HepG2 (cell line): Measurements from ENCODE around the gene BTG1. TPM values are rescaled to one million over a fixed set of nuclear protein-coding genes. Genes with fewer than 3 reads are reported as not detected.

Experiments used
- AHR ChIP-seq: IDR thresholded peaks from 2 replicates; pipeline ENCODE4 v1.6.1; 2018; ENCODE audit warnings: missing genetic modification reagents, missing compliant biosample characterization
- ATF7 ChIP-seq, 2 experiments: fragments of 450-650 bp in 1 of 2; sonication (generic) in 1 of 2; formaldehyde crosslinking in 1 of 2; IDR thresholded peaks; 2 replicates each; pipeline versions ENCODE4 v1.4.0 to v1.6.1; 2016 to 2020; ENCODE audit warnings: antibody characterized with exemption in 1 of 2, mild to moderate bottlenecking in 1 of 2, missing genetic modification reagents in 1 of 2
- CEBPG ChIP-seq: IDR thresholded peaks from 2 replicates; pipeline ENCODE4 v1.6.1; 2016
- CENPT ChIP-seq: sonication (generic); formaldehyde crosslinking; IDR thresholded peaks from 2 replicates; pipeline ENCODE4 v1.8.0; 2022; ENCODE audit warnings: low read depth, mild to moderate bottlenecking, moderate library complexity, missing genetic modification reagents
- ETV6 ChIP-seq: sonication (generic); formaldehyde crosslinking; conservative IDR thresholded peaks from 2 replicates; pipeline ENCODE4 v1.4.0; 2020; ENCODE audit warnings: missing genetic modification reagents
- FOXK2 ChIP-seq: fragments of 450-650 bp; IDR thresholded peaks from 2 replicates; pipeline ENCODE4 v1.6.1; 2016
- KDM1A ChIP-seq: IDR thresholded peaks from 2 replicates; pipeline ENCODE4 v1.6.1; 2016; ENCODE audit warnings: missing compliant biosample characterization
- RBFOX2 ChIP-seq: fragments of 200-400 bp; formaldehyde crosslinking; IDR thresholded peaks from 2 replicates; pipeline ENCODE4 v1.6.1; 2017; ENCODE audit warnings: low read depth, mild to moderate bottlenecking, low read length
- RBM22 ChIP-seq: fragments of 200-400 bp; formaldehyde crosslinking; optimal IDR thresholded peaks from 2 replicates; pipeline ENCODE3; 2017; ENCODE audit warnings: mild to moderate bottlenecking, low read length, moderate library complexity
- RCOR2 ChIP-seq: IDR thresholded peaks from 2 replicates; pipeline ENCODE4 v1.6.1; 2016; ENCODE audit warnings: missing biosample characterization, missing genetic modification reagents
- SALL1 ChIP-seq: sonication (generic); formaldehyde crosslinking; IDR thresholded peaks from 2 replicates; pipeline ENCODE4 v1.8.0; 2022; ENCODE audit warnings: mild to moderate bottlenecking, missing genetic modification reagents
- SALL2 ChIP-seq: sonication (generic); formaldehyde crosslinking; IDR thresholded peaks from 2 replicates; pipeline ENCODE4 v1.8.1; 2023; ENCODE audit warnings: mild to moderate bottlenecking, missing genetic modification reagents, inconsistent platforms
- SAP130 ChIP-seq: IDR thresholded peaks from 2 replicates; pipeline ENCODE4 v1.6.1; 2016; ENCODE audit warnings: low read depth
- SIN3A ChIP-seq: IDR thresholded peaks from 2 replicates; pipeline ENCODE4 v1.6.1; 2011; ENCODE audit warnings: low read depth, mild to moderate bottlenecking, control low read depth, low read length, borderline replicate concordance
- SNAI1 ChIP-seq: sonication (generic); formaldehyde crosslinking; IDR thresholded peaks from 2 replicates; pipeline ENCODE4 v1.5.0; 2020; ENCODE audit warnings: mild to moderate bottlenecking, missing genetic modification reagents, borderline replicate concordance
- SOX13 ChIP-seq, 3 experiments: fragments of 450-650 bp in 1 of 3; sonication (generic) in 1 of 3; formaldehyde crosslinking in 1 of 3; IDR thresholded peaks in 2 of 3; conservative IDR thresholded peaks in 1 of 3; 2 replicates each; pipeline versions ENCODE4 v1.5.0 to v1.6.1; 2016 to 2020; ENCODE audit warnings: antibody characterized with exemption in 1 of 3, mild to moderate bottlenecking in 1 of 3, missing compliant biosample characterization in 1 of 3, missing genetic modification reagents in 1 of 3, moderate library complexity in 1 of 3
- SP5 ChIP-seq: IDR thresholded peaks from 2 replicates; pipeline ENCODE4 v1.6.1; 2016; ENCODE audit warnings: low read depth, borderline replicate concordance
- SRSF1 ChIP-seq: fragments of 200-400 bp; formaldehyde crosslinking; optimal IDR thresholded peaks from 2 replicates; pipeline ENCODE3; 2017; ENCODE audit warnings: mild to moderate bottlenecking, low read depth, low read length, moderate library complexity
- TAF15 ChIP-seq: fragments of 200-400 bp; formaldehyde crosslinking; IDR thresholded peaks from one replicate; pipeline ENCODE4 v1.6.1; 2018; ENCODE audit warnings: mild to moderate bottlenecking, low read depth, low read length; ENCODE audit not compliant: poor library complexity, severe bottlenecking
- ZNF256 ChIP-seq: sonication (generic); formaldehyde crosslinking; conservative IDR thresholded peaks from 2 replicates; pipeline ENCODE4 v1.4.0; 2020; ENCODE audit warnings: missing genetic modification reagents
- ZNF644 ChIP-seq: IDR thresholded peaks from 2 replicates; pipeline ENCODE4 v1.6.1; 2016; ENCODE audit warnings: low read depth
- ZNF749 ChIP-seq: sonication (generic); formaldehyde crosslinking; IDR thresholded peaks from 2 replicates; pipeline ENCODE4 v1.8.0; 2022; ENCODE audit warnings: mild to moderate bottlenecking, missing genetic modification reagents, moderate library complexity, borderline replicate concordance
- polyA plus RNA-seq, 8 experiments: library from polyadenylated mRNA; depleted of rRNA in 3 of 8; stranded (reverse) in 7 of 8; unstranded in 1 of 8; fragments of >200 nt; fragmentation: Illumina TruSeq in 4 of 8; extraction: Trizol in 4 of 8; gene quantifications; 2 replicates each; pipeline versions ENCODE4 v1.2.1 to v1.2.3, GENCODE V29; 2011 to 2016; ENCODE audit warnings: low read depth in 4 of 8, missing spikeins in 1 of 8, mixed read lengths in 1 of 8; ENCODE audit not compliant: insufficient read depth in 1 of 8
- total RNA-seq, 5 experiments: library from RNA; depleted of rRNA; stranded (reverse); fragments of >200 nt; fragmentation: Illumina TruSeq; extraction: Trizol; gene quantifications; 2 replicates each; pipeline ENCODE4 v1.2.3, GENCODE V29; 2016; ENCODE audit warnings: low read depth in 1 of 5
- TF ChIP-seq, protein P1 (sequence below): sonication (generic); formaldehyde crosslinking; IDR thresholded peaks from 2 replicates; pipeline ENCODE4 v1.4.0; 2020; ENCODE audit warnings: missing genetic modification reagents
- TF ChIP-seq, protein P2 (sequence below): sonication (generic); formaldehyde crosslinking; IDR thresholded peaks from 2 replicates; pipeline ENCODE4 v1.5.0; 2020; ENCODE audit warnings: missing genetic modification reagents
- TF ChIP-seq, protein P3 (sequence below): sonication (generic); formaldehyde crosslinking; IDR thresholded peaks from 2 replicates; pipeline ENCODE4 v1.4.0; 2020; ENCODE audit warnings: mild to moderate bottlenecking, missing genetic modification reagents
- TF ChIP-seq, protein P4 (sequence below): sonication (generic); formaldehyde crosslinking; IDR thresholded peaks from 2 replicates; pipeline ENCODE4 v1.4.0; 2020; ENCODE audit warnings: mild to moderate bottlenecking, missing genetic modification reagents

BTG1 gene
- total and polyA plus RNA-seq, 2 of the 13 experiments (the other 11 are each of a cell fraction or from before 2014, with no cell fraction given), result 7.5 to 16.7 TPM

DNA sequence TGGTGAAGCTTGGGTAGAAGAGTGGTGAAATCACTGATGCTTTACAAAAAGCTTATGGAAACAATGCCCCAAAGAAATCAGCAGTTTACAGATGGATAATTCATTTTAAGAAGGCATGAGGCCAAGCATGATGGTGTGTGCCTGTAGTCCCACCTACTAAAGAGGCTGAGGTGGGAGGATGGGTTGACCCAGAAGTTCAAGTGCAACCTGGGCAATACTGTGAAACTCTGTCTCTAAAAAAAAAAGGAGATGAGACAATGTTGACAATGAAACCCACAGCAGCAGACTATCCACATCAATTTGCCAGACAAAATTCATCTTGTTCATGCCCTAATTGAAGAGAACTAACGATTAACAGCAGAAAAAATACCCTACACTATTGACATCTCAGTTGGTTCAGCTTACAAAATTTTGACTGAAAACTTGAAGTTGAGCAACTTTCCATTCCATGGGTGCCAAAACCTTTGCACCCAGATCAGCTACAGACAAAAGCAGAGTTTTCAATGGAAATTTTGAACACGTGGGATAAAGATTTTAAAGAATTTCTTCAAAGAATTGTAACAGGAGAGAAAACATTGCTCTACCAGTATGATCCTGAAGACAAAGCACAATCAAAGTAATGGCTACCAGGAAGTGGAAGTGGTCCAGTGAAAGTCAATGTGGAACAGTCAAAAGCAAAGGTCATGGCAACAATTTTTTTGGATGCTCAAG is 26.7 kb downstream of the BTG1 start (continued):
- TF ChIP-seq SOX13 (IDR thresholded peaks at IDR 0.05) (no peak), SOX13 (CRISPR knock-in tag; conservative IDR thresholded peaks at IDR 0.05 in 1 of 2, IDR thresholded peaks at IDR 0.05 in 1 of 2) (peak in 1 of 2 experiments; percentile 72; a peak in 2 of 4 replicates), CENPT (no peak), RCOR2 (CRISPR knock-in tag) (no peak), SP5 (no peak), SIN3A (no peak), SNAI1 (CRISPR knock-in tag) (no peak), ETV6 (no peak), ZNF749 (CRISPR knock-in tag) (no peak), RBFOX2 (no peak), ATF7 (IDR thresholded peaks at IDR 0.05) (no peak), ATF7 (CRISPR knock-in tag; IDR thresholded peaks at IDR 0.05) (no peak), SAP130 (CRISPR knock-in tag) (0 out of 2 replicates have a peak, but pooled peaks have one; percentile 5), FOXK2 (no peak), TAF15 (no peak), ZNF644 (peak; percentile 67), KDM1A (CRISPR knock-in tag) (no peak), RBM22 (no peak), SRSF1 (no peak), SALL1 (CRISPR knock-in tag) (no peak), SALL2 (CRISPR knock-in tag) (no peak), ZNF256 (CRISPR knock-in tag) (no peak), AHR (CRISPR knock-in tag) (no peak), CEBPG (CRISPR knock-in tag) (peak; percentile 40)
- TF ChIP-seq, protein P1, sequence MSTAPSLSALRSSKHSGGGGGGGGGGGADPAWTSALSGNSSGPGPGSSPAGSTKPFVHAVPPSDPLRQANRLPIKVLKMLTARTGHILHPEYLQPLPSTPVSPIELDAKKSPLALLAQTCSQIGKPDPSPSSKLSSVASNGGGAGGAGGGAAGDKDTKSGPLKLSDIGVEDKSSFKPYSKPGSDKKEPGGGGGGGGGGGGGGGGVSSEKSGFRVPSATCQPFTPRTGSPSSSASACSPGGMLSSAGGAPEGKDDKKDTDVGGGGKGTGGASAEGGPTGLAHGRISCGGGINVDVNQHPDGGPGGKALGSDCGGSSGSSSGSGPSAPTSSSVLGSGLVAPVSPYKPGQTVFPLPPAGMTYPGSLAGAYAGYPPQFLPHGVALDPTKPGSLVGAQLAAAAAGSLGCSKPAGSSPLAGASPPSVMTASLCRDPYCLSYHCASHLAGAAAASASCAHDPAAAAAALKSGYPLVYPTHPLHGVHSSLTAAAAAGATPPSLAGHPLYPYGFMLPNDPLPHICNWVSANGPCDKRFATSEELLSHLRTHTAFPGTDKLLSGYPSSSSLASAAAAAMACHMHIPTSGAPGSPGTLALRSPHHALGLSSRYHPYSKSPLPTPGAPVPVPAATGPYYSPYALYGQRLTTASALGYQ, result no peak
- TF ChIP-seq, protein P2, sequence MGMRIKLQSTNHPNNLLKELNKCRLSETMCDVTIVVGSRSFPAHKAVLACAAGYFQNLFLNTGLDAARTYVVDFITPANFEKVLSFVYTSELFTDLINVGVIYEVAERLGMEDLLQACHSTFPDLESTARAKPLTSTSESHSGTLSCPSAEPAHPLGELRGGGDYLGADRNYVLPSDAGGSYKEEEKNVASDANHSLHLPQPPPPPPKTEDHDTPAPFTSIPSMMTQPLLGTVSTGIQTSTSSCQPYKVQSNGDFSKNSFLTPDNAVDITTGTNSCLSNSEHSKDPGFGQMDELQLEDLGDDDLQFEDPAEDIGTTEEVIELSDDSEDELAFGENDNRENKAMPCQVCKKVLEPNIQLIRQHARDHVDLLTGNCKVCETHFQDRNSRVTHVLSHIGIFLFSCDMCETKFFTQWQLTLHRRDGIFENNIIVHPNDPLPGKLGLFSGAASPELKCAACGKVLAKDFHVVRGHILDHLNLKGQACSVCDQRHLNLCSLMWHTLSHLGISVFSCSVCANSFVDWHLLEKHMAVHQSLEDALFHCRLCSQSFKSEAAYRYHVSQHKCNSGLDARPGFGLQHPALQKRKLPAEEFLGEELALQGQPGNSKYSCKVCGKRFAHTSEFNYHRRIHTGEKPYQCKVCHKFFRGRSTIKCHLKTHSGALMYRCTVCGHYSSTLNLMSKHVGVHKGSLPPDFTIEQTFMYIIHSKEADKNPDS (CRISPR knock-in tag), result no peak
- TF ChIP-seq, protein P3, sequence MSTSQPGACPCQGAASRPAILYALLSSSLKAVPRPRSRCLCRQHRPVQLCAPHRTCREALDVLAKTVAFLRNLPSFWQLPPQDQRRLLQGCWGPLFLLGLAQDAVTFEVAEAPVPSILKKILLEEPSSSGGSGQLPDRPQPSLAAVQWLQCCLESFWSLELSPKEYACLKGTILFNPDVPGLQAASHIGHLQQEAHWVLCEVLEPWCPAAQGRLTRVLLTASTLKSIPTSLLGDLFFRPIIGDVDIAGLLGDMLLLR, result no peak
- TF ChIP-seq, protein P4, sequence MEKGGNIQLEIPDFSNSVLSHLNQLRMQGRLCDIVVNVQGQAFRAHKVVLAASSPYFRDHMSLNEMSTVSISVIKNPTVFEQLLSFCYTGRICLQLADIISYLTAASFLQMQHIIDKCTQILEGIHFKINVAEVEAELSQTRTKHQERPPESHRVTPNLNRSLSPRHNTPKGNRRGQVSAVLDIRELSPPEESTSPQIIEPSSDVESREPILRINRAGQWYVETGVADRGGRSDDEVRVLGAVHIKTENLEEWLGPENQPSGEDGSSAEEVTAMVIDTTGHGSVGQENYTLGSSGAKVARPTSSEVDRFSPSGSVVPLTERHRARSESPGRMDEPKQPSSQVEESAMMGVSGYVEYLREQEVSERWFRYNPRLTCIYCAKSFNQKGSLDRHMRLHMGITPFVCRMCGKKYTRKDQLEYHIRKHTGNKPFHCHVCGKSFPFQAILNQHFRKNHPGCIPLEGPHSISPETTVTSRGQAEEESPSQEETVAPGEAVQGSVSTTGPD (CRISPR knock-in tag), result no peak
